CD4-positive, CD25-positive, alpha-beta regulatory T cell (primary cell): Measurements from ENCODE around the gene C14orf180. TPM values are rescaled to one million over a fixed set of nuclear protein-coding genes. Genes with fewer than 3 reads are reported as not detected.

Experiments used
- ATAC-seq, 2 donors: fragments of 150-1000 bp; cut with Tn5 transposase; one replicate each; pipeline ENCODE4 v1.10.0; 2021; ENCODE audit warnings: low read depth in 2 of 2, moderate number of reproducible peaks in 2 of 2, moderate library complexity in 1 of 2
- DNase-seq, 3 donors: peaks; one replicate each; pipeline versions ENCODE4 v3.0.0 to v3.0.0-alpha.2; 2012 to 2022; ENCODE audit warnings: mixed read lengths in 1 of 3
- H3K27ac ChIP-seq: one replicate; pipeline ENCODE4 v1.7.0; 2013; ENCODE audit warnings: mild to moderate bottlenecking, low read length; ENCODE audit not compliant: insufficient read depth, poor library complexity, severe bottlenecking
- H3K27me3 ChIP-seq: one replicate; pipeline ENCODE4 v1.7.0; 2013; ENCODE audit warnings: low read length; ENCODE audit not compliant: control insufficient read depth, insufficient read depth
- H3K36me3 ChIP-seq: one replicate; pipeline ENCODE4 v1.7.0; 2013; ENCODE audit warnings: mild to moderate bottlenecking, low read length, moderate library complexity; ENCODE audit not compliant: control insufficient read depth, insufficient read depth
- H3K4me1 ChIP-seq: 2 replicates; pipeline ENCODE4 v1.7.0; 2013; ENCODE audit warnings: mild to moderate bottlenecking, low read length; ENCODE audit not compliant: insufficient read depth, control insufficient read depth, poor library complexity, severe bottlenecking
- H3K4me3 ChIP-seq: one replicate; pipeline ENCODE4 v1.7.0; 2013; ENCODE audit warnings: low read depth, mild to moderate bottlenecking, low read length, moderate library complexity
- H3K9me3 ChIP-seq, 2 experiments: 1 replicate in 1 of 2; 2 replicates in 1 of 2; pipeline ENCODE4 v1.7.0; 2013; ENCODE audit warnings: low read length in 2 of 2, mild to moderate bottlenecking in 1 of 2, moderate library complexity in 1 of 2; ENCODE audit not compliant: control insufficient read depth in 2 of 2
- H3K27ac Mint-ChIP-seq, 3 donors: one replicate each; pipeline ENCODE4 v1.8.0; 2020 to 2022; ENCODE audit warnings: mild to moderate bottlenecking in 3 of 3, mixed read lengths in 3 of 3, moderate library complexity in 2 of 3
- H3K27me3 Mint-ChIP-seq: one replicate; pipeline ENCODE4 v1.8.0; 2022; ENCODE audit warnings: mild to moderate bottlenecking, mixed read lengths
- H3K36me3 Mint-ChIP-seq: one replicate; pipeline ENCODE4 v1.8.0; 2020; ENCODE audit warnings: mixed read lengths
- H3K4me1 Mint-ChIP-seq, 4 donors: one replicate each; pipeline ENCODE4 v1.8.0; 2020 to 2022; ENCODE audit warnings: mixed read lengths in 4 of 4, mild to moderate bottlenecking in 1 of 4
- H3K4me3 Mint-ChIP-seq, 4 donors: one replicate each; pipeline ENCODE4 v1.8.0; 2020 to 2022; ENCODE audit warnings: mild to moderate bottlenecking in 4 of 4, mixed read lengths in 4 of 4, moderate library complexity in 3 of 4
- H3K9me3 Mint-ChIP-seq, 7 donors: one replicate each; pipeline ENCODE4 v1.8.0; 2020 to 2022; ENCODE audit warnings: mixed read lengths in 7 of 7, mild to moderate bottlenecking in 3 of 7, moderate library complexity in 2 of 7
- polyA plus RNA-seq, 4 donors: library from polyadenylated mRNA; unstranded; fragments of 300-500 nt; fragmentation: Illumina TruSeq; gene quantifications; one replicate each; pipeline ENCODE4 v1.2.3, GENCODE V29; 2021
- total RNA-seq: library from RNA; stranded (reverse); gene quantifications from one replicate; pipeline ENCODE4 v1.2.3, GENCODE V29; 2022

C14orf180 gene
- total and polyA plus RNA-seq, 5 donors from 2014 or later: not detected

GRCh38 chr14:104561124-104561557, 18.4 kb upstream of the C14orf180 start:
- Mint-ChIP-seq H3K9me3 (no peaks in the 10 kb centered on the region), H3K27me3 (no peaks in the 10 kb centered on the region), H3K4me3 (no peak overlapping the region), H3K27ac (no peak overlapping the region), H3K4me1 (peaks cover 0 to 2% (median 0%) of the 10 kb centered on the region in 4 donors), H3K36me3 (no peaks in the 10 kb centered on the region)
- Histone ChIP-seq H3K27ac (no peak overlapping the region), H3K4me1 (peaks cover 5% of the 10 kb centered on the region), H3K4me3 (no peak overlapping the region), H3K36me3 (no peaks in the 10 kb centered on the region), H3K9me3 (no peaks in the 10 kb centered on the region), H3K27me3 (no peaks in the 10 kb centered on the region)
- ATAC-seq (no peak), DNase-seq (no peak)

DNA sequence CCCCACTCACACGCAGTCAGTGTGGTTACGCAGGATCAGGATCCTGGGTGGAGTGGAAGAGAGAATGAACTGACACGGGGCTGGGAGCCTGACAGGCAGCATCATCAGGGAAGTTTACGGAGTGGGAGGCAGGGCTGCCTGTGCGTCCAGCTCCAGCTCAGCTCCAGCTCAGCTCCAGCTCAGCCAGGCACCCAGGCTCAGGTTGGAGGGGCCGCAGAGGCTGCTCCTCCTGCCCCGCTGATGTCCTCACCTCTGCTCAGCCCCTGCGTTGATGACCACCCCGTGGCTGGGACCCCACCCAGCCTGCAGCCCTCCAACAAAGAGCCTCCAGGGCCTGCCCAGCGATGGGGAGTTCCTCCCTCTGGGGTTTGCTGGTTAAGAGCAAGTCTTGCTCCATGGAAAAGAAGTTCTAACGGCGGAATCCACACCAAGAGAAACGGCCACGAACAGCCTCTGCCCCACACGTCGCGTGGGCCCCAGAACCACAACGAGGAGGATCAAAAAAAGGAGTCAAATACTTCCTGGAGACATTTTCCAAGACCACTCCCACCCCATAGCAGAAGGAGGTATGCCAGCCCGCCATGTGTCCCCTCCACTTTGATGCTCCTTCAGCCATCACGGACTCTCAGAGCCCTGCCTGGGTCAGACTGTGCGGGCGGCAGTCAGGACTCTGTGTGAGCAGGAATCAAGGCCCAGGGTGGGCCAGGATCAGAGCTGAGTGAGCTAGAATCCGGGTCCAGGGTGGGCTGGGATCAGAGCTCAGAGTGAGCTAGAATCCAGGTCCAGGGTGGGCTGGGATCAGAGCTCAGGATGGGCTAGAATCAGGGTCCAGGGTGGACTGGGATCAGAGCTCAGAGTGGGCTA, 17.7 kb upstream of the C14orf180 start:
- no peaks in the 10 kb centered on the region for H3K36me3 Mint-ChIP-seq
- Histone ChIP-seq H3K4me3 (no peak overlapping the region), H3K27ac (no peak overlapping the region), H3K9me3 (no peaks in the 10 kb centered on the region), H3K27me3 (no peaks in the 10 kb centered on the region), H3K36me3 (no peaks in the 10 kb centered on the region), H3K4me1 (peaks cover 5% of the 10 kb centered on the region)
- peaks cover 0 to 2% (median 0%) of the 10 kb centered on the region in 4 donors for H3K4me1 Mint-ChIP-seq
- H3K27me3 Mint-ChIP-seq: no peaks in the 10 kb centered on the region
- no peak overlapping the region for H3K27ac Mint-ChIP-seq
- no peak for DNase-seq
- H3K9me3 Mint-ChIP-seq: no peaks in the 10 kb centered on the region
- no peak overlapping the region for H3K4me3 Mint-ChIP-seq
- ATAC-seq: no peak

DNA sequence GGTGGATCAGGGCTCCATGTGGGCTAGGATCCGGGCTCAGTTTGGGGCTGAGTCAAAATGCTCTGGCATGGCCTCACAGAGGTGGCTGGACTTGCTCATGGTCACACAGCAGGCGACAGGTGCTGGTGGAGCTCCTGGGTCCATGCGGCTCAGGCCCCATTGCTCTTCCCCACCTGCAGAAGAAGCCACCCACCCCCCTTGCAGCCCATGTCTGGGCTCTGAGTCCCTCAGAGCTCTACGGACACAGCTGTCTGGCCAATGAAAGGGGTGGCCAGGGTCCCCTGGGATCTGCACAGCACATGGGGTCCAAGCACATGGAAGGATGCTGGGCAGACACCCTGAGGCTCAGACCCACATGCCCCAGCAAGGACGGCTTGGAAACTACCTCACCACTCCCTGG, 17.0 kb upstream of the C14orf180 start:
- Histone ChIP-seq H3K27me3 (no peaks in the 10 kb centered on the region), H3K27ac (no peak overlapping the region), H3K4me1 (peaks cover 5% of the 10 kb centered on the region), H3K36me3 (no peaks in the 10 kb centered on the region), H3K4me3 (no peak overlapping the region), H3K9me3 (no peaks in the 10 kb centered on the region)
- no peak overlapping the region for H3K4me3 Mint-ChIP-seq
- ATAC-seq: no peak
- DNase-seq: no peak
- H3K27me3 Mint-ChIP-seq: no peaks in the 10 kb centered on the region
- H3K9me3 Mint-ChIP-seq: no peaks in the 10 kb centered on the region
- H3K4me1 Mint-ChIP-seq: peaks cover 0 to 2% (median 0%) of the 10 kb centered on the region in 4 donors
- H3K27ac Mint-ChIP-seq: no peak overlapping the region
- no peaks in the 10 kb centered on the region for H3K36me3 Mint-ChIP-seq

- Mint-ChIP-seq H3K36me3 (no peaks in the 10 kb centered on the region), H3K4me3 (no peak overlapping the region), H3K9me3 (no peaks in the 10 kb centered on the region), H3K4me1 (peaks cover 0 to 2% (median 0%) of the 10 kb centered on the region in 4 donors), H3K27ac (no peak overlapping the region), H3K27me3 (no peaks in the 10 kb centered on the region)
- H3K27me3 ChIP-seq: no peaks in the 10 kb centered on the region
- peaks cover 5% of the 10 kb centered on the region for H3K4me1 ChIP-seq
- H3K27ac ChIP-seq: no peak overlapping the region
- H3K36me3 ChIP-seq: no peaks in the 10 kb centered on the region
- H3K4me3 ChIP-seq: no peak overlapping the region
- ATAC-seq (no peak), DNase-seq (no peak)
- H3K9me3 ChIP-seq: no peaks in the 10 kb centered on the region
These were observed 16.3 kb upstream of the C14orf180 start for GRCh38 chr14:104563191-104563741.

DNA sequence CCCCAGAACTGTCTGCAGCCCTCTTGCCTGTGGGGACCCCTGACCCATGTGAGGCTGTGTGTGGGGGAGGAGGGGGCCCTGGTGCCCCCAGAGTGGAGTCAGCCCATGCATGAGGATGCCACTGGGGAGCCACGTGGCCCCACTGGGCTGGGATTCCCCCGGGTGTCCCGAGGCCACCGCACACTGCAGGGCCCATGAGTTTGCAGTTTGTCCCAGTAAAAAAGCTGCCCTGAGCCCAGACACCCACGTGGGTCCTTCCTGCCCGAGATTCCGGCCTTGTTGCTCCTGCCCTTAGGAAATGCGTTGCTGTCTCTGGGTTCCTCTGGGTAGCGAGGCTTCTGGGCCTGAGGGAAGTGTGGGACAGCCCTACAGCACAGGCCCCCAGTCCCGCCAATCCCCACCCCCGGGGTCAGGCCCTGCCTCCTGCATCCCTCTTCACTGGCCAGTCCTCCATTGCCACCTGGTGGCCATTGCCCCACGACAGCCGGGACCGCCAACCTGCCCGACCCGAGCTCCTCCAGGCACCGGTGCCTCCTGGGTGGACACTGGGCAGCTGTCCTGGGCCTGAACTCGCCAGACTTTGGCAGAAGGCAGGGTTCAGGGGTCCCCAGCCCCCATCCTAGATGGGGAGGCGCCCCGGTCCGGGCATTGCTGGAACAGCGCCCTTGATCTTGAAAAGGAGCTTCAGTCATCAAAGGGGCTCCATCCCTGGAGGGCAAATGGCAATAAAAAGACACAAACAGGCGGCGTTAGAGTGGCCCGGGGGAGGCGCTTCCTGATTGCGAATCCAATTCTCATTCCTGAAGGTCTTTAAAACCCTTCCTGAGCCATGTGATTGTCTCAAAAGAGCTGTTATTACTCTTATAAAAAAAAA, 15.6 kb upstream of the C14orf180 start:
- no peak overlapping the region for H3K27ac Mint-ChIP-seq
- H3K9me3 Mint-ChIP-seq: no peaks in the 10 kb centered on the region
- no peak overlapping the region for H3K4me3 Mint-ChIP-seq

GRCh38 chr14:104564744-104565679, 14.6 kb upstream of the C14orf180 start:
- H3K27ac Mint-ChIP-seq: no peak overlapping the region
- no peaks in the 10 kb centered on the region for H3K36me3 ChIP-seq
- no peak overlapping the region for H3K4me3 ChIP-seq
- no peak overlapping the region for H3K27ac ChIP-seq
- no peaks in the 10 kb centered on the region for H3K27me3 Mint-ChIP-seq
- DNase-seq: no peak
- H3K9me3 ChIP-seq: no peaks in the 10 kb centered on the region
- no peak overlapping the region for H3K4me3 Mint-ChIP-seq
- no peaks in the 10 kb centered on the region for H3K36me3 Mint-ChIP-seq
- H3K9me3 Mint-ChIP-seq: no peaks in the 10 kb centered on the region
- H3K4me1 Mint-ChIP-seq: peaks cover 0 to 2% (median 0%) of the 10 kb centered on the region in 4 donors
- ATAC-seq: no peak
- no peaks in the 10 kb centered on the region for H3K27me3 ChIP-seq
- peaks cover 5% of the 10 kb centered on the region for H3K4me1 ChIP-seq

More for the DNA sequence above, 15.6 kb upstream of the C14orf180 start:
- peaks cover 0 to 2% (median 0%) of the 10 kb centered on the region in 4 donors for H3K4me1 Mint-ChIP-seq
- Histone ChIP-seq H3K4me1 (peaks cover 5% of the 10 kb centered on the region), H3K36me3 (no peaks in the 10 kb centered on the region), H3K27me3 (no peaks in the 10 kb centered on the region), H3K27ac (no peak overlapping the region), H3K9me3 (no peaks in the 10 kb centered on the region), H3K4me3 (no peak overlapping the region)
- DNase-seq: peak; percentile 50 to 61 (median 61)
- H3K36me3 Mint-ChIP-seq: no peaks in the 10 kb centered on the region
- H3K27me3 Mint-ChIP-seq: no peaks in the 10 kb centered on the region
- ATAC-seq: peak in 1 of 2 donors; percentile 70
